Astrocyte (in vitro differentiated cells and primary cell): ENCODE measurements around the gene DIP2A. TPM values are rescaled to one million over a fixed set of nuclear protein-coding genes. Genes with fewer than 3 reads are reported as not detected.

ENCODE experiments used
- DNase-seq: peaks from one replicate; pipeline ENCODE4 v3.0.0-alpha.2; 2010; ENCODE audit warnings: low read depth
- FAIRE-seq: peaks from 2 replicates; lab custom pipeline; 2011; peaks lifted over from hg19 to GRCh38; lab: Jason Lieb, UNC
- H2AFZ ChIP-seq: 2 replicates; pipeline ENCODE4 v1.6.0; 2012; ENCODE audit warnings: low read depth, low read length, inconsistent platforms
- H3K27ac ChIP-seq: 2 replicates; pipeline ENCODE4 v1.5.1; 2011; ENCODE audit warnings: low read depth, low read length, inconsistent platforms
- H3K27me3 ChIP-seq: 2 replicates; pipeline ENCODE4 v1.6.0; 2011; ENCODE audit warnings: low read length, inconsistent platforms; ENCODE audit not compliant: insufficient read depth
- H3K36me3 ChIP-seq: 2 replicates; pipeline ENCODE4 v1.5.1; 2011; ENCODE audit warnings: low read length, inconsistent platforms; ENCODE audit not compliant: insufficient read depth
- H3K4me1 ChIP-seq: 2 replicates; pipeline ENCODE4 v1.5.1; 2011; ENCODE audit warnings: low read length, inconsistent platforms; ENCODE audit not compliant: insufficient read depth
- H3K4me2 ChIP-seq: 2 replicates; pipeline ENCODE4 v1.6.0; 2012; ENCODE audit warnings: low read length, inconsistent platforms
- H3K4me3 ChIP-seq: 2 replicates; pipeline ENCODE4 v1.5.1; 2011; ENCODE audit warnings: low read depth, mild to moderate bottlenecking, low read length, inconsistent platforms; ENCODE audit not compliant: insufficient read depth
- H3K79me2 ChIP-seq: 2 replicates; pipeline ENCODE4 v1.6.0; 2012; ENCODE audit warnings: mild to moderate bottlenecking, low read length, inconsistent platforms; ENCODE audit not compliant: insufficient read depth
- H3K9ac ChIP-seq: 2 replicates; pipeline ENCODE4 v1.6.0; 2012; ENCODE audit warnings: mild to moderate bottlenecking, low read length, inconsistent platforms
- H3K9me3 ChIP-seq: 2 replicates; pipeline ENCODE4 v1.5.1; 2012; ENCODE audit warnings: low read depth, mild to moderate bottlenecking, low read length, inconsistent platforms; ENCODE audit not compliant: insufficient read depth
- H4K20me1 ChIP-seq: 2 replicates; pipeline ENCODE4 v1.6.0; 2012; ENCODE audit warnings: low read length, inconsistent platforms; ENCODE audit not compliant: insufficient read depth
- H3K27ac Mint-ChIP-seq: one replicate; pipeline ENCODE4 v1.8.0; 2021; ENCODE audit warnings: mild to moderate bottlenecking, mixed read lengths; ENCODE audit not compliant: unreplicated experiment
- H3K27me3 Mint-ChIP-seq: one replicate; pipeline ENCODE4 v1.8.0; 2021; ENCODE audit warnings: low read depth, mixed read lengths; ENCODE audit not compliant: unreplicated experiment
- H3K36me3 Mint-ChIP-seq: one replicate; pipeline ENCODE4 v1.8.0; 2021; ENCODE audit warnings: low read depth, mixed read lengths; ENCODE audit not compliant: unreplicated experiment
- H3K4me1 Mint-ChIP-seq: one replicate; pipeline ENCODE4 v1.8.0; 2021; ENCODE audit warnings: low read depth, mixed read lengths; ENCODE audit not compliant: unreplicated experiment
- H3K4me3 Mint-ChIP-seq: one replicate; pipeline ENCODE4 v1.8.0; 2021; ENCODE audit warnings: mild to moderate bottlenecking, moderate library complexity, mixed read lengths; ENCODE audit not compliant: unreplicated experiment
- H3K9me3 Mint-ChIP-seq: one replicate; pipeline ENCODE4 v1.8.0; 2021; ENCODE audit warnings: mild to moderate bottlenecking, mixed read lengths; ENCODE audit not compliant: unreplicated experiment
- CTCF ChIP-seq: IDR thresholded peaks from 2 replicates; pipeline ENCODE4 v1.5.1; 2011; ENCODE audit warnings: low read depth, mild to moderate bottlenecking, inconsistent platforms, low read length, moderate library complexity; ENCODE audit not compliant: insufficient read depth
- EZH2 ChIP-seq: IDR thresholded peaks from 2 replicates; pipeline ENCODE4 v1.6.1; 2012; ENCODE audit warnings: mild to moderate bottlenecking, low read length, inconsistent platforms; ENCODE audit not compliant: insufficient read depth
- total RNA-seq: library from RNA; stranded (reverse); gene quantifications from 2 replicates; pipeline ENCODE4 v1.2.1, GENCODE V29; 2021

DIP2A gene
- total RNA-seq, 1 donor from 2014 or later, result 35.4 TPM

- Mint-ChIP-seq H3K36me3 (peaks cover 7% of the 10 kb centered on the region), H3K4me3 (peak overlapping the region; percentile 17), H3K27ac (peak overlapping the region; percentile 53), H3K27me3 (no peaks in the 10 kb centered on the region), H3K4me1 (peaks cover 18% of the 10 kb centered on the region), H3K9me3 (no peaks in the 10 kb centered on the region)
- DNase-seq (peak; percentile 79), FAIRE-seq (no peak)
- TF ChIP-seq CTCF (no peak), EZH2 (no peak)
- peak overlapping the region; percentile 61 for H3K4me2 ChIP-seq
- no peak overlapping the region for H3K4me3 ChIP-seq
- H3K9me3 ChIP-seq, result no peaks in the 10 kb centered on the region
- no peaks in the 10 kb centered on the region for H3K36me3 ChIP-seq
- peaks cover 13% of the 10 kb centered on the region for H4K20me1 ChIP-seq
- H2AFZ ChIP-seq, result peak overlapping the region; percentile 6
- peaks cover 41% of the 10 kb centered on the region for H3K79me2 ChIP-seq
- no peaks in the 10 kb centered on the region for H3K27me3 ChIP-seq
- H3K4me1 ChIP-seq, result peaks cover 32% of the 10 kb centered on the region
- peak overlapping the region; percentile 27 for H3K27ac ChIP-seq
- peak overlapping the region; percentile 20 for H3K9ac ChIP-seq
These were observed 2.9 kb upstream of the DIP2A start for GRCh38 chr21:46455575-46456385.

GRCh38 chr21:46456750-46457149 is 1.9 kb upstream of the DIP2A start:
- Mint-ChIP-seq H3K4me3 (peak overlapping the region; percentile 68), H3K9me3 (no peaks in the 10 kb centered on the region)

More at GRCh38 chr21:46456750-46457149, 1.9 kb upstream of the DIP2A start:
- Mint-ChIP-seq H3K27me3 (no peaks in the 10 kb centered on the region), H3K27ac (no peak overlapping the region), H3K36me3 (peaks cover 7% of the 10 kb centered on the region), H3K4me1 (peaks cover 18% of the 10 kb centered on the region)
- no peak overlapping the region for H3K27ac ChIP-seq
- H3K4me1 ChIP-seq, result peaks cover 32% of the 10 kb centered on the region
- no peak overlapping the region for H3K9ac ChIP-seq
- no peak for DNase-seq
- H2AFZ ChIP-seq, result no peak overlapping the region
- no peak for TF ChIP-seq EZH2
- no peak for TF ChIP-seq CTCF
- no peaks in the 10 kb centered on the region for H3K9me3 ChIP-seq
- peaks cover 50% of the 10 kb centered on the region for H3K79me2 ChIP-seq
- H3K4me3 ChIP-seq, result no peak overlapping the region
- no peaks in the 10 kb centered on the region for H3K27me3 ChIP-seq
- H3K4me2 ChIP-seq, result no peak overlapping the region
- peaks cover 22% of the 10 kb centered on the region for H4K20me1 ChIP-seq
- FAIRE-seq, result no peak
- no peaks in the 10 kb centered on the region for H3K36me3 ChIP-seq
